Tongue (tissue), 2 donors: ENCODE measurements around the gene DUSP10. TPM values are rescaled to one million over a fixed set of nuclear protein-coding genes. Genes with fewer than 3 reads are reported as not detected.
A peak's percentile ranks its signal among the peaks of the same experiment; 100 is the strongest.

Experiments used
- DNase-seq: peaks from one replicate; pipeline ENCODE4 v3.0.0-alpha.2; 2015
- total RNA-seq: library from RNA; depleted of rRNA; stranded (reverse); fragments of >200 nt; gene quantifications from one replicate; pipeline ENCODE4 v1.2.3, GENCODE V29; 2014

DUSP10 gene
- total RNA-seq, 1 donor from 2014 or later, result 24.8 TPM

DNA sequence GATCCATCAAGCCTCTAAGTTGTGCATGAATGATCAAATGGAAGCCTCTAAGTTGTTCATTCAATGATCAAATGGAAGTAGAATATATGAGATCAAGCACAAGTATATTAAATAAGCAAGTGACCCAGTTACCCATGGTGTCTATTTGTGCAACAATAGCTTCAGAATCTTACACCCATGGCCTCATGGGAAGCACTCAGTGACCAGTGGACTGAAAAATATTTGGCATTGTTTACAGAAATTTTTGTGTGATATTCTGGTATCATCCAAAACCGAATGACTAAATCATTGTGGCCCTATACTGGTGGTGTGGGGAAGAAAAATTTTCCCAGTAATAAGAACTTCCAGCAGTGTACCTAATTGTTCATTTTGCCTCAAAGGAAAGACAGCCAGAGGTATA is 46.6 kb downstream of the DUSP10 start:
- DNase-seq, result no peak

DNA sequence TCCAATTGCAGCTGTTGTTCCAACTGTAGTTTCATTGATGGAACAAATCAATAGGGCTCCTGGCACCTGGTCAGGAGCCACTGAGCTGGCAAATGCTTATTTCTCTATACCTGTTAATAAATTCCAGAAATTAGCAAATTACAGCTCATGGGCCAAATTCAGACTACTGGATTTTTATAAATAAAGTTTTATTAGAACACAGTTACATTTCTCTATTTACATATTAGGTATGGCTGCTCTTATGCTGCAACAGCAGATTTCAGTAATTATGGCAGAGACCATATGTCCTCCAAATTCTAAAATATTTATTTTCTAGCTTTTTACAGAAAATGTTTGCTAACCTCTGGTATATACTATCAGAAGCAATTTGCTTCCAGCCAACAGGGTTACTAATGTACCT is 47.8 kb downstream of the DUSP10 start:
- no peak for DNase-seq

DNA sequence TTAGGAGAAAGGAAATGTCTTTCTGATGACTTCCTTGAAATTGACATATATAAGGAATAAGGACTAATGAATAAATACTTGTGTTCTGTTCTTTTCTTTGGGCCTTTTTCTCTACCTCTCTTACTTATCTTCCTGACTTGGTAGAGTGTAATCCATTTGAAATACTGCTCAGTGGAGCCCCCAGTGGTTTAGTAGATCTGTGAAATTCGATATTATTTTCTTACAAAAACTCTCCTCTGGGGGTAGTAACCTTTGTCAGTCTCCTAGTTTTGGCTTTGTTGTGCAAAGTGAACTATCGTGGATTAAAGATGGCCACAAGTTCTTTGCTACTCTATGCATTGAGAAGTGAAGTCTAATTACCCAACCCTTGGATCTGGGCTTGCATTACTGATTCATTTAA is 48.8 kb downstream of the DUSP10 start:
- no peak for DNase-seq

DNA sequence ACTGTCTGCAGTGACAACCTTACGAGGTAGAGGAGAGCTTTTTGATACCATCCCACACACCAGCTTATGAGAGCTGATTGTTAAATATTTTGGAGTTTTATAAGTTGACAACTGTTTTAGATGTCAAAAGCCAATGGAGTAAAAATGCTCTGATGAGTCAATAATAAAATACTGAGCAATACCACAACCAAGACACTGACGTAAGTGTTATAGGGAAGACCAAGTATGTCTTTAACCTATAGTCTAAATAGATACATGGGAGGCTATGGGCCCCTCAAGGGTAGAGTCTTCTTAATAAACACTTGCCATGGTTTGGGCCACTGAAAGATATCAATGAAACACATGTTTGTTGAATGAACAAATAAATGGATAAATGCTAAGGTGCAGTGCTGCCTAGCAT is 49.2 kb downstream of the DUSP10 start:
- no peak for DNase-seq

DNA sequence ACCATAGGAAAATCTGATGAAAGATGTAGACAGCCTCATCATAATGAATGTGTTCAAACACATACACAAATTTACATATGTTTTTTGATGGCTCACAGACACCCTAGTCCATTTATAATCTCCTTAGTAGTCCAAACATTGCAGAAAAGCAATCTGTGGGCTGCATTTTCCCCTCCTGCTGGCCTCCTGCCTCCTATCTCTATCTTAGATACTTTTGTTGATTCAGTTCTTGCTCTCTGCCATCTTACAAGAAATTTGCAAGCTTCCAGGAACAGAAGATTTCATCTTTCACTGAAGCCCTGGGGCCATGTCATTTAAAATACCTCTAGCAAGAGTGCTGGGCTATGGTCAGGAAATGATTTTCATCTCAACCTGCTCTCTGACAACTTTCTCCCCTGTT is 50.6 kb downstream of the DUSP10 start:
- no peak for DNase-seq

DNA sequence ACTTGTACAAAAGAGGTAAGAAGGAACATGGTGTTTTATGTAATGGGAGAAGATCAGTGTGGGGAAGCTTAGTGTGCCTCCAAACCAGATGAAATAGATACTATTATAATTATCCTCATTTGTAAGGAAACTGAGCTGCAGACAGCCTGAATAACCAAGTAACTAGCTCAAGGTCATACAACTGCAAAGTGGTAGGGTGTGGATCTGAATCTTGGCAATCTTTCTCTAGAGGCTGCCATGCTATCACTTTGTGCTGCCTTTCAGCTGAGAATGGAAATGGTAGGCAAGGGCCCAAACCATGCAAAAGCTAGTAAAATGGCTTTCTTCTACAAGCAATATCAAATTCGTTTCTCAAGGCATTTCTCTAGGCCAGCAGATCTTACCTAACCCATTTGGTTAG is 51.0 kb downstream of the DUSP10 start:
- DNase-seq, result no peak

DNA sequence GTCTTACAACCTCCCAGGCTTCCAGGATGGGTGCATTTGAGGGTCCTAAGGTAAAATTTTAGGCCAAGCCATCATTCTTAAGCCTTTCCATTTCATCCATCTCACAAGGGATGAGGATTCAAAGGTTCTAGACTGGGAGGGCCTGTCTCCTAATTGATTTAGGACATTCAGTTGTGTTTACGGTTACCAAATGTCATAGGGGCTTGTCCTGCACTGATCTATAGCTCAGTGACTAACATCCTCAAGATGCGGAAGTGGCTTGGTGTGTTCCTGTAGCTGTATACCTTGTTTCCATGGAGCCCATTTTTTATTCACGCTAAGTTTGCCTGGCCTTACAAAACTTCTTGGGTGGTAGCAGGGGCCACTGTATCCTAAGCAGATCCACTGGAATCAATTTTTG is 52.8 kb downstream of the DUSP10 start:
- DNase-seq, result no peak

DNA sequence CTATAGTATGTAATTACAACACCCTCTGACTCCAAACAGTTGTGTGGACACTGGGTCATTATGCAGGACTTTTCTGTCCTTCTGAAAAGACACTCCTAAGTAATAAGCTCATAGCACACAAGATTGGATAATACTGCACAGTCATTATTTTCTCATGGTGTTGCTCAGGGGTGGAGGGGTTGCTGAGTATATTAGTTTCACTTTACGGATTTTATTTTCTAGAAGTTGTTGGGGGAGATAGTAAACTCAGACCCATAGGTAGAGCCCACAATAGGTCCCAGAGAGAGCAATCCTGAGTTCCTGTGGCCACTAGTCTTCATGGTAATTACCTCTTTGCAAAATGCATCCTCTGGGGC is 53.4 kb downstream of the DUSP10 start:
- no peak for DNase-seq

DNA sequence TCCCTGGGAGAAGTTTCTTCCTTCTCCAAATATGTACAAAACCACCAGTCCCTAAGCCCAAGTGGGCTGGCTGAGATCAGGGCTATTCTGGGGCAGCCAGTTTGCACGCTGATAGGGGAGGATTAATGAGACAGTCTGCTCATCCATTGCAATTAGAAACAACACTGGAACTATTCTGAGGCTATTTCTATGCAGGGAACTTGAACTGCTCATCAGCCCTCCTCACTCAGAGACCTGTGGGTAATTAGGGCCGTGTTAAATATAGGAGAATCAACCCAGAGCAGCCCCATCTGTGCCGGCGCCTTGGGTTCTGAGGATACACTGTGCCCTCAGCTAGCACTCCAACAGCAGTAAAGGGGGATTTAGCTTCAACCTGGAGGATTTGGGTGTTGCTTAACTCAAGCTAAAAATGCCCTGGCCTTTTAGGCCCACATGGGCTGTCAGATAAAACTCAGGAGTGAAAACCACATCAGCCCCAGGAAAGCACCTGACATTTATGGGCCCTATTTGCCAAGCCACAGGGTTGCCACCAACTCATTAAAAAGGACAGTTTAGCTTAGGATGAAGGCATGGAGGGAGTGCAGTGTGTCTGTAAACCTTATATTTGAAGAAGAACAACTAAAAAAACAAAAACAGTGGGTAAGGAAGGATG is 53.9 kb downstream of the DUSP10 start:
- peak; percentile 72 for DNase-seq

DNA sequence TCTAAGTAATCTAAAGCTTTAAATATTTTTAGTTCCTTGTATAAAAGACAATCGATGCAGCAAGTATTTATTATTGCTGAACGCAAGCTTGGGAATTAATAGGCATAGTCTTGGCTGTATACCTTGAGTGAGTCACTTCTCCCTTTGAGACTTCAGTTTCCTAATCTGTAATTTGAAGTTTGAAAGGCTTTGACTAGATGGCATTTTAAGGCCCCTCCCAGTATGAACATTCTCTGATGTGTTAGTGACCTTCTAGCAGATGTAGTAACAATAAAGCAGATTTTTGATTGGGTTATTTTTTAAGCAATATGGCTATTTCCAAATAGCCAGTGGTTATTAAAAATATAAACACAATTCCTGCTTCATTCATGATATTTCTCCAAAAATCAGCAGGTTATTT is 58.2 kb downstream of the DUSP10 start:
- no peak for DNase-seq

DNA sequence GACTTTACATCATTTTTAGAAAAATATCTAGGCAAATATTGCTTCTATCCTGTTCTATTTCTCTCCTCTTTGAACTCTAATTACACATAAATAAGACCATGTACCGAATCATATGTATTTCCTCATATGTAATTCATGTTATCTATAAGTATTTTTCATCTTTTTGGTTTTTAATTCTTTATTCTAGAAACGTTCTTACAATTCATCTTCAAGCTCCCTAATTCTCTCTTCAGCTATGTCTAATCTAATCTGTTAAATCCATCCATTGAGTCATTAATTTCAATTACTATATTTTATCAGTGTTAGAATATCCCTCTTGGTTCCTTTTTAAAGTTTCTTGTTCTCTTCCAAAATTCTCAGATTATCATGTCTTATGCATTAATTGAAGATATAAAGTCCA is 61.8 kb downstream of the DUSP10 start:
- DNase-seq, result no peak

DNA sequence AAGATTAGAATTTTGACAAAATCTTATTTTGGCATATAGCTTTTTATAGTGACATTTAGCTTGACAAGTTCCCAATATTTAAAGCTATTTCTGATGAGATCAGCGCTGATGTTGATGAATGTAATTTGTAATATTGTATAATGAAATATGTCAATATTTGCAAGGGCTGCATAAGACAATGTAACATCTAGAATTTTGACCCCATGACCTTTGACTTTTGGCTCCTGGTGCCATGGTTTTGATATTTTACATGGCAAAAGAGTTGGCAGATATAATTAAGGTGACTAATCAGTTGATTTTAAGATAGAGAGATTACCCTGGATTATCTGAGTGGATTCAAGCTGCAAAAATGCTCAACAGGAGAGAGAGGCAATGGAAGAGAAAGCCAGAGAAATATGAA is 63.9 kb downstream of the DUSP10 start:
- DNase-seq, result no peak

DNA sequence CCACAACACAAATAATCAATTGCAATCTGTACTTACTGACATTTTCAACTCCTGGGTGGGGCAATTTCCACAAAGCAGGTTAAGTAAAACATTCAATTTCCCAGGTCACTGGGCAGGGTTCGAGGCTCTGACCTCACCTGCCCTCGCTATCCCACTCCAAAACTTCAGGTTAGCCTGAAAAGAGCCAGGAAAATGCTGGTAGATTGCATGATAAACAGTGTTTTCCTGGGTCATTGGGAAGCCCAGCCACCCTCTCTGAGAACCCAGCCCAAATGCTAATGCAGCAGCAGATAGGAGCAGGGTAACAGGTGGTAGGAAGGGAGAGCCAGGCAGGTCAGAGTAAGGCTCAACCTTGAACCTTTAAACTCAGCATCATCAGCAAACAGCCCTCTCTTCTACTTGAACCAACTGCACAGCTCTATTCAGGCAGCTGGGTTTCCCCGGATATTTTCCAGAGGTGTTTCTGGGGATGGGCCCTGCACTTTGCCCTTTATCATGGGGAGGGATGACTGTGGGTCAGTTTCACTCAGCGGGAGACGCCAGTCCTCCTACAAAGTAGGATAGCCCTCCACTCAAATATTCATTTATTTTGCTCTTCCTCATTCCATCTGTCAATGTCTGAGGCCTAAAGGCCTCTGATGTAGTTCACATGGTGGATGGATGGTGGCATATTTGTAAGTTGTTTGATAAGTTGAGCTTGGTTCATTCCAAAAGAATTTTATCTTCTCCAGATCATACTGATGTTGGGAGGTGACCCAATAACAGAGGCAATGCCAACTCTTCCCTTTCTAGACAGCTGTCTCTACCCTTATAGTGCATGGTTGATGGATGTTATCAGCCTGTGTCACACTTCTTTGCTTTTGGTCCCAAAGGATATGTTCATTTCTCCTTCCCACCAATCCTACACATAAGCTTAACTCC is 65.7 kb downstream of the DUSP10 start:
- no peak for DNase-seq

DNA sequence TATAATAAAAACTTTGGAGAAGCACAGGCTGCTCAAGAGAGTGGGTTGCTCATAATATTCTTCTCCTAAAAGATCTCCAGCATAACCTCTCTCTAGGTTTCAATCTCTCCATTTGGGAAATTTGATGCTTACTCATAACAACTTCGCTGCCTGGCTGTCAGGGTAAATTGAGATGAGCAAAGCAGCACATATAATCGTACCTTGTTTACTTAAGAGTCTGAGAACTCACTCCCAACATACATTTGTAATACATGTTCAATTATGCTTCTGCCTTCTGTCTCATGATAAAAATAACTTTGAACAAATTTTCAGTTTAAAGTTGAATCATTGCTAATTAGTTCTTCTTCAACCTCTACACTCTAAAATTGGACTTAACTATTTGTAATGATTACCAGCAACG is 68.9 kb downstream of the DUSP10 start:
- no peak for DNase-seq

DNA sequence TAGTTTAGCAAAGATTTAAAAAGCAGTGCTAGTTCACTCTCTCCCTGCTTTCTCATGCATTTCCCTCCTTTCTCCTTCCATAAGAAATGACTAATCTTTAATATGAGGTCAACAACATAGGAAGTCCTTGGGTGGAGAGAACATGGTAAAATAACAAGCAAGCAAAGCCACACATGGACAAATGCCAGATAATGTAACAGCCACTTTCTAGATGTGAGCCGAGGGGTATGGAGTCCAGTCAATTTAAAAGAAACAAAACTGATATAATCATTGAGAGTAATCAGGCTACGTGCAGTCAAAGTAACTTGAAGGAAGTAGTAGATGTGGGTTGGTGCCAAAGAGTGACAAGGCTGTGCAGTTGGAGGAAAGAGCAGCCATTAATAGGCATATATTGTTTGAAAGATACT is 69.6 kb downstream of the DUSP10 start:
- DNase-seq, result no peak

DNA sequence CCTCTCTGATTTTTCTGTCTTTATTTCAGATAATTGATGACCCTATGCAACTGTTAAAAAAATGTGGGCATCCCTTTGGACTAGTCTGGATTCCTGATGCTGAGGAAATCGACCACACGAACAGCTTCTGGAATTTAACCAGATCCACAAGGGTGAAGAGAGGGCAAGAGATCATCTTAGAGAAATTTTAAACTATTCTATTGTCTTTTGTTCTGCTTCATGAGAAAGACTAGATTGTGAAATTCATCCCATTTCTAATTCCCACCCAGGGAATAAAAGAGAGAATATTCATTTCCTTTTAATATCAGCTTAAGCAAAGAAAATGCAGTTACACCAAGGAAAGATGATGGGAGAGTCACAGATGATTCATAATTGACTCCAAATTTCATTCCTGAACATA is 71.8 kb downstream of the DUSP10 start:
- no peak for DNase-seq

DNA sequence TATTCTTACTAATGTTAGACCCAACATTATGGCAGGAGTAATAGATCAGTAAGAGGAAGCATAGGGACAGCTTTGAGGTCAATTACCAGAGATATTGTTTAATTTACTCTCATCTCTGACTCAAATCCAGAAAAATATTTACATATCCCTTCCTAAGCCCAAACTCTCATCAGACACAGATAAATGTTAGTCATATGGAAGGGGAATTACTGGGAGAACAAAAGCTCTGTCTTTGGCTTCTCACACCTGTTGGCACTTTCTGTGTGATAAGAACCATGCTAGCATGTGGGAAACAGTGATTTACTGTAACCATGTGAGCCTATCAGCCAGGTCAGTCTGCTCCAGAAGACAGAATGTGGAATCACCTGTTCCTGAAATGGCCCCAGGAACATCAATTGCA is 72.4 kb downstream of the DUSP10 start:
- no peak for DNase-seq

DNA sequence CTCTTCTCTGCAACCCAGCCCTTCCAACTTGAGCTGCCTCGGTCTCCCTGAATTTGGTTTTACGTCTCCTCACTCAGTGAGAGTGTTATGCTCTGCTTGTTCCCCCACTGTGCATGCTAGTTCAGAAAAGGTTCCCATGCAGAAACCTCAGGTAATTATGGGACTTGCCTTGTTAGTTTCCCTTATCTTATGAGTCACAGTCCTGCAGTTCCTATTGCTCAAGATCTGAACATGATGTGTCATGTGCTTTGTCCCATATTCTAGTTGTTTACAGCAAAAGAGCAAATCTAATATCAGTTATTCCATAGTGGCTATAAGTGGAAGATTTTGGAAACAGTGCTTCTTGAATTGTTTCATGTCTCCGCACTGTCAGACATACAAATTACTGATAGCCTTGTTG is 74.4 kb downstream of the DUSP10 start:
- no peak for DNase-seq

DNA sequence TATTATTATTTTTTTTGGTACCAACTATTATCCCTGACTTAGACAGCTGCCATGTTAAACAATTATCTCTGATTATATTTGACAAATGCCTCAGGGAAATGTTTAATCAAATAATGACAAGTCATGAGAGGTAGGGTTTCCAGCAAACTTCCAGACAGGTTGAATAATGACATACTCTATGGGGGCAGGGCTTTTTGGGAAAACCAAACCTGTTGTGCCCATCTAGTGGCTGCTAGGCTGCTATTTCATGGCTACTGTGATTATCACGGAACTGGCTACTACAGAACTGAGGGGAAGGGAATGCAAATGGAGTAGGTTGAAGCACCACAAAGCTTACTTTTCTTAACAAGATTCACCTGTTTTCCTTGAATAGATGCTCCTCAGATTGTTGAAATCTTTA is 77.6 kb downstream of the DUSP10 start:
- no peak for DNase-seq

DNA sequence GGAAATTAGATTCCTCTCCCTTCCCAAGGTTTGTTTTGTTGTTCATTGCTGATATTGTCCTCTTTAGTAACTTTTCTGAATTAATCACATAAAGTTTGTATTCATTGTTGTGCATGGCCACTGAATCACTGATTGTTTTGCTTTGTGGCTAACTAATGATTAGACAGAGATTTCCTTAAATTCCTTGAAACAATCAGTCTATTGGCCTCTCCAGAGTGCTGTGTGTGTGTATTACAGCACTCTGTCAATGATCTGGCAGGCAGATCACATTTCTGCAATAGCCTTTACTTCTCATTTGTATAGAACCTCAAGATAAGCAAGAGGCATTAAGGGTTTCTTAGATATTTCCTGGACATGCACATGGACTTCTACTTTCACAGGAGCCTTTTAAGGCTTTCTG is 78.6 kb downstream of the DUSP10 start:
- DNase-seq, result no peak

DNA sequence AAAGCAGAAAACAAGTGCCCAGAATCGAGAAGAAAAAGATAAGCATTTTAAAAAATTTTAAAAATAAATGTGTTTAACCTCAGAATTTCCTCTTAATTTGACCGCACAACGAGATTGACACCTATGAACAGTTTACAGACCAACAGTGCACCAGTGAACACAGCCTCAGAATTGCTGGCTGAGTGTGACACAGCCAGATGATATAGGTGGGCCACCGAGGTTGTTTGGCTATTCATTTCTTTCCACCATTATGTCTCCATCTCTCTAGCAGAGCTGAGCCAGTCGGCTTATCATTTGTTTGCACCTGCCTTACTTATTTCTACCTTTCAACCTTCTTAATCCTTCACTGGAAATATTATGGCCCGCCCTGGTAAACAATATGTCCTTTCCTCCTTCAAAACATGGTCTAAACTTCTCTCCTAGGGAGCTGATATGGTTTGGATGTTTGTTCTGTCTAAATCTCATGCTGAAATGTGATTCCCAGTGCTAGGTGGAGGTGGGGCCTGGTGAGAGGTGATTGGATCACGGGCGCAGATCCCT is 86.1 kb downstream of the DUSP10 start:
- no peak for DNase-seq
